HEK293T (cell line): ENCODE data around the gene SYT7.

Experiments
- CTCF ChIA-PET: fragments of 350-600 bp; formaldehyde crosslinking; extraction: SDS; loops from one replicate; lab custom pipeline; 2021; ENCODE audit warnings: antibody characterized with exemption, inconsistent platforms; lab: Yijun Ruan, JAX
- POLR2A ChIA-PET: fragments of 350-600 bp; formaldehyde crosslinking; extraction: SDS; loops from one replicate; lab custom pipeline; 2020; ENCODE audit warnings: antibody characterized with exemption, inconsistent platforms; lab: Yijun Ruan, JAX
- DNase-seq: peaks from one replicate; pipeline ENCODE4 v3.0.0; 2012; ENCODE audit warnings: mixed read lengths; ENCODE audit errors: extremely low spot score
- ARNT ChIP-seq: fragments of 450-650 bp; IDR thresholded peaks from 2 replicates; pipeline ENCODE4 v1.6.1; 2017; ENCODE audit warnings: mild to moderate bottlenecking
- BHLHE40 ChIP-seq: fragments of 450-650 bp; IDR thresholded peaks from 2 replicates; pipeline ENCODE4 v1.6.1; 2016; ENCODE audit warnings: mild to moderate bottlenecking, moderate library complexity, borderline replicate concordance
- CTBP1 ChIP-seq: fragments of 450-650 bp; IDR thresholded peaks from 2 replicates; pipeline ENCODE4 v1.6.1; 2016; ENCODE audit warnings: borderline replicate concordance
- ELF4 ChIP-seq: fragments of 450-650 bp; IDR thresholded peaks from 2 replicates; pipeline ENCODE4 v1.6.1; 2017; ENCODE audit warnings: antibody characterized with exemption
- FOXA1 ChIP-seq: fragments of 450-650 bp; IDR thresholded peaks from 2 replicates; pipeline ENCODE4 v1.6.1; 2016; ENCODE audit warnings: mild to moderate bottlenecking
- FOXK2 ChIP-seq: fragments of 450-650 bp; IDR thresholded peaks from 2 replicates; pipeline ENCODE4 v1.6.1; 2016; ENCODE audit warnings: mild to moderate bottlenecking
- FOXM1 ChIP-seq: fragments of 450-650 bp; IDR thresholded peaks from 2 replicates; pipeline ENCODE4 v1.6.1; 2017; ENCODE audit warnings: mild to moderate bottlenecking, borderline replicate concordance
- HDGF ChIP-seq: fragments of 450-650 bp; IDR thresholded peaks from 2 replicates; pipeline ENCODE4 v1.6.1; 2017; ENCODE audit warnings: antibody characterized with exemption, borderline replicate concordance
- L3MBTL2 ChIP-seq: fragments of 450-650 bp; conservative IDR thresholded peaks from 2 replicates; pipeline ENCODE4 v1.6.1; 2016; ENCODE audit warnings: mild to moderate bottlenecking
- LEF1 ChIP-seq: fragments of 450-650 bp; IDR thresholded peaks from 2 replicates; pipeline ENCODE4 v1.6.1; 2017; ENCODE audit warnings: mild to moderate bottlenecking, borderline replicate concordance
- NFRKB ChIP-seq: fragments of 450-650 bp; IDR thresholded peaks from 2 replicates; pipeline ENCODE4 v1.6.1; 2016; ENCODE audit warnings: mild to moderate bottlenecking, moderate library complexity
- PKNOX1 ChIP-seq: fragments of 450-650 bp; IDR thresholded peaks from 2 replicates; pipeline ENCODE4 v1.6.1; 2016
- SP1 ChIP-seq: fragments of 450-650 bp; IDR thresholded peaks from 2 replicates; pipeline ENCODE4 v1.6.1; 2017
- SUZ12 ChIP-seq: fragments of 450-650 bp; IDR thresholded peaks from 2 replicates; pipeline ENCODE4 v1.6.1; 2016; ENCODE audit warnings: mild to moderate bottlenecking
- TARDBP ChIP-seq: fragments of 450-650 bp; IDR thresholded peaks from 2 replicates; pipeline ENCODE4 v1.6.1; 2016
- ZNF384 ChIP-seq: fragments of 450-650 bp; IDR thresholded peaks from 2 replicates; pipeline ENCODE4 v1.6.1; 2016

The SYT7 gene

GRCh38 chr11:61610905-61611304 lies 30.0 kb upstream of the SYT7 start:
- no peak for DNase-seq
- CTCF ChIA-PET = interaction anchor here (1.0 kb wide), 1 partner anchor 9 kb away, joined by 3 read pairs; no protein-coding TSS in a partner anchor
- POLR2A ChIA-PET = no interaction called here

GRCh38 chr11:61609980-61610366 lies 29.1 kb upstream of the SYT7 start:
- TF ChIP-seq SP1 (no peak), HDGF (no peak), SUZ12 (no peak), FOXA1 (no peak), CTBP1 (no peak), BHLHE40 (no peak)
- ChIA-PET POLR2A (no interaction called here), CTCF (interaction anchor here (1.0 kb wide), 1 partner anchor 10 kb away, joined by 3 read pairs; no protein-coding TSS in a partner anchor)
- peak; percentile 32 for DNase-seq

More at GRCh38 chr11:61610905-61611304, 30.0 kb upstream of the SYT7 start:
- no peak for TF ChIP-seq CTBP1
- TF ChIP-seq ZNF384 = no peak
- no peak for TF ChIP-seq HDGF
- TF ChIP-seq LEF1 = no peak
- TF ChIP-seq FOXK2 = no peak
- no peak for TF ChIP-seq SUZ12
- TF ChIP-seq NFRKB = no peak
- no peak for TF ChIP-seq TARDBP
- no peak for TF ChIP-seq PKNOX1
- no peak for TF ChIP-seq SP1
- no peak for TF ChIP-seq ARNT
- TF ChIP-seq FOXM1 = no peak
- TF ChIP-seq BHLHE40 = no peak
- TF ChIP-seq FOXA1 = no peak

DNA sequence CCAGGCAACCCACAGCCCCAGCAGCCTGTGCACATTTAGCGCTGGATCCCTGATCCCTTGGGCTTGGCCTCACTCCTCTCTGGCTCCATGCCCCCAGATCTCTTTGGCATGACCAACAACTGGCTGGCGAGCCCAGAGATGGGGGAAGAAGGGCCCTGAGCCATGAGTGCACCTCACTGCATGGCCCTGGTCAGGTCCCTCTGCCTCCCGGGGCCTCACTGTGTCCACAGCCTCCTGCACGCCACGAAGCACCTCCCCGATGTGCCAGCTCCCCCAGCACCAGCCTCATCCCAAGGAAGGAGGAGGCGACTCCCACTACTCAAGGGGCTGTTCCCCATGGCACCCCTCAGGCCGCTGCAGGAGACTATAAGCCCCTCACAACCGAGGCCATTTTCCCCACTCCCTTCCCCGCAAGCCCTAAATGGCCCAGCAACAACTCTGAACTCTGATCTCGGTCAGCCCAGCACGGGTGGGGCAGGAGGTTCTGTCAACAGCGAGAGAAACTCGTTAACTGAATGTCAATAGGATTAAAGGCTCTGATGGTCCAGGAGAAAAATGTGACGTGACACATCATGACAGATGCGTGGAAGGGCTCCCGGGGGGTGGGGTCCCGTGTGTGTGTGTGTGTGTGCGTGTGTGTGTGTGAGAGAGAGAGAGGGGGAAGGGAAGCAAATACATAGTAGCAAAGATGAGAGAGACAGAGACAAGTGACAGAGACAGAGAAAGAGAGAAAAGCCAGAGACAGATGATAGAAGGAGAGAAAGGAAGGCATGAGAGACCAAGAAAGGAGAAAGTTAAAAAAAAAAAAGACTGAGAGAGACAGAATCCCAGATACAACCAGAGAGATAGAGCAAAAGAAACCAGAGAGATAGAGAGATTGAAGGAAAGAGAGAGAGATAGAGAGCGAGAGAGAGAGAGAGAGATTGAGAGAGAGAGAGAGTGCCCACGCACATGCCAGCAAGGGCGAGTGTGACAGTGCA lies 28.4 kb upstream of the SYT7 start:
- ChIA-PET CTCF (no interaction called here), POLR2A (no interaction called here)
- DNase-seq = no peak
- TF ChIP-seq BHLHE40 = no peak
- no peak for TF ChIP-seq FOXK2
- no peak for TF ChIP-seq ARNT
- TF ChIP-seq FOXA1 = no peak
- TF ChIP-seq ZNF384 = no peak
- no peak for TF ChIP-seq TARDBP
- no peak for TF ChIP-seq FOXM1
- no peak for TF ChIP-seq SP1
- no peak for TF ChIP-seq L3MBTL2
- no peak for TF ChIP-seq SUZ12
- TF ChIP-seq NFRKB = no peak
- TF ChIP-seq CTBP1 = no peak
- no peak for TF ChIP-seq LEF1
- TF ChIP-seq HDGF = no peak
- no peak for TF ChIP-seq PKNOX1

DNA sequence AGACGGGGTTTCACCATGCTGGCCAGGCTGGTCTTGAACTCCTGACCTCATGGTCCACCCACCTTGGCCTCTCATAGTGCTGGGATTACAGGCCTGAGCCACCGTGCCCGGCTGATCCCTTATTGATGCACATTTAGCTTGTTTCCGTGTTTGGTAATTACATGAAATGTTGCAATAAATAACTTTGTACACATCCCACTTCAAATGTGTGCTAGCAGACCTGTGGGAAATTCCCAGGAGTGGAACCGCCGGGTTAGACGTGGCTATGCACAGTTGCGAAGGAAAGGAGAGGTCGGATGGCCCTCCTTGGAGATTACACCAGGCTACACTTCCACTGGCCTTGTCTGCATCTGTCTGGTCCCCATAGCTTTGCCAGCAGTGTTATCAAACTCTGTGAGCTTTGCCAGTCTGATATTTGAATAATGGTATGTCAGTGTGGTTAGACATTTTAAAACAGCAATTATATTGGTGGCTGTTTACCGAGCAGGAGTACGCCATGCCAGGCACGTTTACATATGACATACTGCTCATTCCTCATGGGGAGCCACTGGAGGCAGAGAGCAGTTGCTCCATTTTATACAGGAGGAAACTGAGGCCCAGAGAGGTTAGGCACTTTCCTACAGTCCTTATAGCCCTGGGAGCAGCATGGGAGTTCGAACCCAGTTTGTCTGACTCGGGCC lies 27.2 kb upstream of the SYT7 start:
- POLR2A ChIA-PET = no interaction called here
- no peak for TF ChIP-seq ELF4
- TF ChIP-seq TARDBP = no peak
- TF ChIP-seq SUZ12 = no peak
- TF ChIP-seq LEF1 = no peak
- TF ChIP-seq ARNT = no peak
- no peak for DNase-seq
- CTCF ChIA-PET = no interaction called here

DNA sequence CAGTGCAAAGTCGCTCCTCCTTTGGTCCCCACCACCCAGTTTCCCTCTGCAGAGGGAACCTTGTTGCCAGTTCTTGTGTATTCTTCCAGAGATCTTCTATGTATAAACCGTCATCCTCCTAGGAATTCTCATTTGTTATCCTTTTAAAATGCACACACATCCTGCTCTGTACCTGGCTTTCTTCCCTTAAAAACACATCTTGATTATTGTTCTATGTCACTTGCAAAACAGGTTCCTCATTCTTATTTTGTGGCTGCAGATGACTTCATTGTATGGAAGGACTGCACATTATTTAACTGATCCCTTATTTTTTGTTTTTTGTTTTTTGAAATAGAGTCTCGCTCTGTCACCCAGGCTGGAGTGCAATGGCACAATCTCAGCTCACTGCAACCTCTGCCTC lies 26.6 kb upstream of the SYT7 start:
- DNase-seq = no peak
- ChIA-PET POLR2A (no interaction called here), CTCF (no interaction called here)
- no peak for TF ChIP-seq SP1
- TF ChIP-seq ZNF384 = no peak
- TF ChIP-seq ARNT = no peak

DNA sequence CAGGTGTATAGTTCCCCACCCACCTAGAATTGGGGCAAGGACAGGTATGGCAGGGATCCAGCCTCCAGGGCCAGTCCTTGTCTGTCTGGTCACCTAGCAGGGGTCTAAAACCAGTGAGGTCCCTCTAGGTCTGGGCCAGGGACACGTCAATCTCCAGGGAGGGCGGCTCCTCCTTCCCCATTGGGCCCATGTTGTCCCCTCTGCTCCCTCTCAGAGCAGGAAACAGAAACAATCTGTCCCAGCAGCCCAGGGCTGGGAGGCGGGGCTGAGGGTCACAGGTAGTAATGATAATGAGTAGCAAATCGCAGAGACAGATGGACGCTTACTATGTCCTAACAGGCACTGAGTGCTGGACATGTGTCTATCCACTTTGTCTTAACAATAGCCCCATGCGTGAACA lies 22.8 kb upstream of the SYT7 start:
- no peak for DNase-seq
- ChIA-PET CTCF (no interaction called here), POLR2A (no interaction called here)
- no peak for TF ChIP-seq PKNOX1
- no peak for TF ChIP-seq ARNT
